HG03354 (cell line): ENCODE measurements around the gene CCNG2.

Experiments used
- ATAC-seq: cut with Tn5 transposase; IDR thresholded peaks from one replicate; pipeline ENCODE4 v1.9.1; 2021; ENCODE audit warnings: mild to moderate bottlenecking; ENCODE audit not compliant: unreplicated experiment, poor library complexity, severe bottlenecking

The CCNG2 gene

DNA sequence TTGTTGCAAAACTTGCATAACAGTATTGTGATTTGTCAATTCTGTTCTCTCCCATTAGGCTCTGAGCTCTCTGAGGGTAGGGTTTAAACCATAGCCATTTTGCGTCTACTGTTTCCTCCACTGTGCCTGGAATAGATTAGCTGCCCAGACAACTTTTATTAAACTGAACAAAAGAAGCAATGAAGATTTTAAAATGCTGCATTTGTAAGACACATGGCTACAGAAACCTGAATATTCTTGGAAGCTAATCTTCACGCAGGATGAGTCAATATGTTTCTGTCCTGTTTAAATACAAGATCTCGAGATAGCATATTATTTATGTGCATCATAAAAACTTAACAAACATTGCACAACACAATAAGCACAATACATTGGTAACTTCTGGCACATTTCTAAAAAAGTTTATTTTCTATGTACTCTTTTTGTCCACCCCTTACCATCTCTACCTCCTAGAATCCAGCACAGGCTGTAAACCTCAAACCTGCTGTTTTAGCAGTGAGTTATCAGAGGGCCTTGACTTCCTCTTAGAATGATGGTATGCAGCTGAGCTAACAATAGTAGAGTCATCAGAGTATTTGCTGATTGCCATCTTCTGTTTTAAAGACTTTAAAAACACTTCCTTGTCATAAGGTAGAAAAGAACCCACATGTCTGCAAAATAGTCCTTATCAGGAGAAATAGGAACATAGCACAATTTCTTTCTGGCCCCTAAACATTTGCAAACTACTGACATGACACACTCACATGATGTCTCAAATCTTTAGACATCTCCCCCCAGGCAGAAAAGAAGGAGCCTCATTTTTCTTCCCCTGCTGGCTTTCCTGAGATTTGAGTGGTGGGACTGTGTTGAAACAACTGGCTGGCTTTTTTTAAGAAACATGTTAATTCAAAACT lies 10.6 kb upstream of the CCNG2 start:
- no peak for ATAC-seq

DNA sequence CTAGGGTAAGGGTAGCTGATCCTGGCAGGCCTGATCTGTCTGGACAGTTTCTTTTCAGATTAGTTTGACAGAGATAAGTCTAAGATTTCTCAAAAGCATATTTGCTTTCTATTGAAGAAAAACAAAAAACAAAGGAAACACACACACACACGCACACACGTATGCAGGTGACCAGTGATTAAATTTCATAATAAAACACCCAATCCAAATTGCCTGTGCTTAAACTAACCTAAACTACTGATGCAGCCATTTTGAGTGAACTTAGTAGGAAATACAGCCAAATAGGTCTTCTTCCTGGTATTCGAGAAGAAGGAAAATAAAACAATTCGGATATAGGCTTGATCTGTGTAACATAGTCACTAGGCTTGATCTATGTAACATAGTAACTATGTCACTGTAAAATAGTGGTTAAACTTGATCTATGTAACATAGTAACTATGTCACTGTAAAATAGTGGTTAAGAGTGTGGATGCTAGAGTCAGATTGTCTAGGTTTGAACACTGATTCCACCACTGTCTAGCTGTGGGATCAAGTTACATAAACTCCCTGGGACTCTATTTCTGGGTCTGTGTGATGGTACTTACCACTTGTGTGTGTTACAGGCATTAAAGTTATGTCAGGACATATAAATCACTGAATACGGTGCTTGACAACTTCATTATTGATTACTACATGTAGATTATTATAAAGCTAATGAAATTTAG lies 9.8 kb upstream of the CCNG2 start:
- ATAC-seq, result no peak

- ATAC-seq, result no peak
Observed at GRCh38 chr4:77148078-77148477, 8.9 kb upstream of the CCNG2 start.

- ATAC-seq, result no peak
Observed at GRCh38 chr4:77149789-77150188, 7.2 kb upstream of the CCNG2 start.

DNA sequence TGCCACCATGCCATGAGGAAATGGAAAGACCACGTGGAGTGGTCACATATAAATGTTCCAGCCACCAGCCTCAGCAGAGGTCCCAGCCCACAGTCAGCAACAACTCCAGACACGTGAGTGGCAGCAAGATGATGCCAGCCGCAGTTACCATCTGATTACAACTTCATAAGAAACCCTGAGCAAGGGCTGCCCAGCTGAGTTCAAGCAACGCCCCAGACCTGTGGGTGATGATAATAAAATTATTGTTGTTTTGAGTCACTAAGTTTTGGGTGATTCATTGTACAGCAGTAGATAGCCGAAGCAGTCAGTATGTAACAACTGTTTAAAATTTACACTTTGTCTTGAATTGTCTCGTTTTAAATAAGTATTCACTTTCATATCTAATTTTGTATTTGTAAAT lies 5.8 kb upstream of the CCNG2 start:
- ATAC-seq, result no peak

- no peak for ATAC-seq
Observed at GRCh38 chr4:77152421-77152820, 4.6 kb upstream of the CCNG2 start.

DNA sequence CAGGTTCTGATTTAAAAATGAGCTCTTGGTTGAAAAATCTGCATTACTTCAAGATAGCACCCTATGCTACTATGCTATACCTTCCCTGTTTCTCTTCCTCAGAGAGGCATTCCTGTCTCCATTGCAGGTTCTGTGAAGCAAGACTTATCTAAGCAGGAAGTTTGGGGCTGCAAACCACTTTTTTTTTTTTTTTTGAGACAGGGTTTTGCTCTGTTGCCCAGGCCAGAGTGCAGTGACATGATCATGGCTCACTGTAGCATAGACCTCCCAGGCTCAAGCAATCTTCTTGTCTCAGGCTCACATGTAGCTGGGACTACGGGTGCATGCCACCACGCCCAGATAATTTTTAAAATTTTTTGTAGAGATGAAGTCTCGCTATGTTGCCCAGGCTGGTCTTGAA lies 4.0 kb upstream of the CCNG2 start:
- no peak for ATAC-seq

- ATAC-seq, result no peak
Observed at GRCh38 chr4:77154065-77154464, 2.9 kb upstream of the CCNG2 start.

- no peak for ATAC-seq
Observed at GRCh38 chr4:77154761-77155499, 2.1 kb upstream of the CCNG2 start.

GRCh38 chr4:77155631-77156452 lies 1.2 kb upstream of the CCNG2 start:
- no peak for ATAC-seq

GRCh38 chr4:77156533-77156911 lies 485 bp upstream of the CCNG2 start:
- ATAC-seq, result peak; percentile 92

- ATAC-seq, result peak; percentile 52
Observed at GRCh38 chr4:77157859-77158486, 966 bp downstream of the CCNG2 start.

DNA sequence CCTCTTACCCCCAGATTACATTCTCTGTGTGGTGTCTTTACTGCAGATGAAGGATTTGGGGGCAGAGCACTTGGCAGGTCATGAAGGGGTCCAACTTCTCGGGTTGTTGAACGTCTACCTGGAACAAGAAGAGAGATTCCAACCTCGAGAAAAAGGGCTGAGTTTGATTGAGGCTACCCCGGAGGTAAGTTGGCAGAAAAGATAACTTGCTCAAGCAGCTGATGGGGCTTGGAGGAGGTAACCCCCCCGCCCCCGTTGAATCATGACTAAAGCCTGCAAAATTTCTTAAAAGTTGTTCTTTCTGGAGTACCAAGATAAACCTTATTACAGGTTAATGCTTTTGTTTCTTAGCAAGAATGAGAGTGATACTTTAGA lies 1.5 kb downstream of the CCNG2 start:
- no peak for ATAC-seq

- ATAC-seq, result no peak
Observed at GRCh38 chr4:77159806-77160205, 2.8 kb downstream of the CCNG2 start.

- no peak for ATAC-seq
Observed at GRCh38 chr4:77163641-77164040, 6.6 kb downstream of the CCNG2 start.

DNA sequence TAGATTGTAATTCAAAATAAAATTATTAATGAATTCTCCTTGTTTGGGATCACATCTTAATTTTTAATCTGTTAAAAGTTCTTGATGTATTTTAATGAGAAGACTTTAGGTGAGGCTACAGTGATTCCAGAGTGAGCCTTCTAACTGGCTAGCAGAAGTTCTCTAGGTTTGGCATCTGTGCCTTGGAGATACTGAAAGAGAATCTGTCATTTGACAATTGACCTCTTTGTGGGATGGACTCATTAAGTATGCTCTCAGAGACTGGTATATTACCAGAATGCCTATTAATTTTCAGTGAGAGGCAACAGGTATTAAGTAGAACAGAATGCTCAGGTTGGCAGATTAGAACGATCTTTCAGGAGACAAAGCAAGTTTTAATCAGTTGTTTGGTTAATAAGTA lies 10.2 kb downstream of the CCNG2 start:
- ATAC-seq, result no peak

DNA sequence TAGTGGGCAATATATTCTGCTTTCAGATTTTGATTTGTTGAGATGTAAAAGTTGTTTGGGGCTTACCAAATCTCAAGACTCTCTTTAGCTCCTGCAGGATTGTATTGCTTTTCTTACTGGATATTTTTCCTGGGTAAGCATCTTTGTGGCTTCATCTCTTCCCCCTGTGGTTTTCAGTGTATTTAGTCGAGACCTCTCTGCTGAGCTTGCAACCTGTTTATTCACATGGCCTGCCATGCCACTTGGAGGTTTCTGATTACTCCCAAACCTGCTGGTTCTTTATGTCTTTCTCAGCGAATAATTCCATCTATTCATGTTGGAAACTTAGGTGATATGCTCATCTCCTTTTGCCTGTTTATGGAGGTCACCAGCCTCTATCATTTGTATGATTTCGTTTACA lies 10.9 kb downstream of the CCNG2 start:
- ATAC-seq, result no peak

GRCh38 chr4:77169481-77169880 lies 12.5 kb downstream of the CCNG2 start:
- ATAC-seq, result no peak

DNA sequence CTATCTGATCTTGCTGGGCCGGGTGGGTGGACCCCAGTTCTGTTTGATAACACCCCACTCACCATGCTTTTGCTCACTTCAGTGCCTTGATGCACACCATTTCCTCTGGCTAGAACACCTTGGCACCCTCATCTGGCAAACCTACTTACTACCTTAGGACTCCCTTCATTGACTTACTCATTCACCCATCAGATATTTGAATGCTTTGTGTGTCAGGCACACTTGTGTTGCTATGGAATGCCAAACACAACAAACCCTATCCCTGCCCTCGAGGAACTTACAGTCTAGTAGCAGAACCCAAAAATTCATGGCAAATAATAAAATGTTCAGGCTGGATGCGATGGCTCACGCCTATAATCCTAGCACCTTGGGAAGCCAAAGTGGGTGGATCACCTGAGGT lies 13.9 kb downstream of the CCNG2 start:
- ATAC-seq, result no peak
